Small intestine (tissue), 7 donors: ENCODE results near the gene SNRPD1. TPM values are rescaled to one million over a fixed set of nuclear protein-coding genes. Genes with fewer than 3 reads are reported as not detected.
"Not testable (repeated sequence)": the region's sequence is repeated elsewhere in the genome, so short reads cannot be mapped to it uniquely, and the experiment has no call there.

Experiments used
- DNase-seq, 2 donors: peaks; one replicate each; pipeline versions ENCODE4 v3.0.0 to v3.0.0-alpha.2; 2013
- FAIRE-seq: peaks from 2 replicates; lab custom pipeline; 2012; peaks lifted over from hg19 to GRCh38; lab: Jason Lieb, UNC
- H3K27ac ChIP-seq, 3 donors: one replicate each; pipeline ENCODE4 v1.5.1; 2013; ENCODE audit warnings: low read length in 2 of 3, mild to moderate bottlenecking in 2 of 3, control low read depth in 1 of 3, inconsistent platforms in 1 of 3, low read depth in 1 of 3, moderate library complexity in 1 of 3
- H3K27me3 ChIP-seq, 3 donors: one replicate each; pipeline ENCODE4 v1.6.1; 2013; ENCODE audit warnings: low read length in 3 of 3, inconsistent platforms in 1 of 3; ENCODE audit not compliant: control insufficient read depth in 3 of 3, insufficient read depth in 3 of 3
- H3K36me3 ChIP-seq, 3 donors: one replicate each; pipeline ENCODE4 v1.6.1; 2013; ENCODE audit warnings: low read length in 3 of 3, inconsistent platforms in 1 of 3, low read depth in 1 of 3, mild to moderate bottlenecking in 1 of 3, moderate library complexity in 1 of 3; ENCODE audit not compliant: control insufficient read depth in 3 of 3, insufficient read depth in 2 of 3
- H3K4me1 ChIP-seq, 3 donors: one replicate each; pipeline ENCODE4 v1.6.1; 2013; ENCODE audit warnings: low read length in 2 of 3, inconsistent platforms in 1 of 3, low read depth in 1 of 3, mild to moderate bottlenecking in 1 of 3, moderate library complexity in 1 of 3; ENCODE audit not compliant: control insufficient read depth in 3 of 3, insufficient read depth in 2 of 3
- H3K4me3 ChIP-seq, 3 donors: one replicate each; pipeline ENCODE4 v1.5.1; 2013; ENCODE audit warnings: low read length in 3 of 3, control low read depth in 1 of 3, inconsistent platforms in 1 of 3, low read depth in 1 of 3, mild to moderate bottlenecking in 1 of 3, moderate library complexity in 1 of 3
- H3K9me3 ChIP-seq, 2 donors: one replicate each; pipeline ENCODE4 v1.6.1; 2013; ENCODE audit warnings: low read depth in 1 of 2, low read length in 1 of 2; ENCODE audit not compliant: control insufficient read depth in 2 of 2, insufficient read depth in 1 of 2
- WGBS, 3 donors: extraction: QIAGEN DNeasy Blood & Tissue Kit; methylation state at CpG; one replicate each; pipeline ENCODE4 v1.1.7; 2013; 5-methylcytosine and 5-hydroxymethylcytosine counted together
- polyA plus RNA-seq, 4 donors: library from polyadenylated mRNA; stranded (reverse) in 3 of 4; unstranded in 1 of 4; fragments of 200-250 nt in 3 of 4; fragments of 120-200 nt in 1 of 4; gene quantifications; one replicate each; pipeline versions ENCODE4 v1.2.1 to v1.2.3, GENCODE V29; 2013
- donor health status: healthy with polysubstance abuse.
- donor health status: control.
- donor health status: control.
- donor health status: Bipolar disorder and iron deficiency.
- donor health status: healthy.

The SNRPD1 gene
- polyA plus RNA-seq, 4 donors, result 14.1 to 75.1 (median 33.0) TPM

- Histone ChIP-seq H3K4me3 (no peak overlapping the region), H3K4me1 (peaks cover 0 to 5% (median 4%) of the 10 kb centered on the region in 3 donors), H3K27ac (peak overlapping the region in 1 of 3 donors; percentile 11), H3K9me3 (no peaks in the 10 kb centered on the region), H3K27me3 (no peaks in the 10 kb centered on the region), H3K36me3 (peaks cover 0 to 14% (median 0%) of the 10 kb centered on the region in 3 donors)
- DNase-seq, result peak; percentile 37 to 66
- no peak for FAIRE-seq
- WGBS, 3 donors, result 58 to 73% (median 69%) methylated on average over 3 of the region's 3 CpGs
Measured at GRCh38 chr18:21672521-21673267, 60.6 kb downstream of the SNRPD1 start.

- WGBS, 3 donors, result 79 to 86% (median 79%) methylated on average over 8 of the region's 8 CpGs
Measured at GRCh38 chr18:21675354-21675753, 63.2 kb downstream of the SNRPD1 start.

GRCh38 chr18:21678859-21679258, 66.7 kb downstream of the SNRPD1 start:
- DNase-seq (no peak), FAIRE-seq (no peak)
- Histone ChIP-seq H3K27ac (no peak overlapping the region), H3K4me3 (no peak overlapping the region), H3K27me3 (no peaks in the 10 kb centered on the region), H3K36me3 (peaks cover 0 to 6% (median 0%) of the 10 kb centered on the region in 3 donors), H3K4me1 (peaks cover 1 to 14% (median 3%) of the 10 kb centered on the region in 3 donors), H3K9me3 (no peaks in the 10 kb centered on the region)
- 71 to 94% (median 86%) methylated on average over 1 of the region's 1 CpG for WGBS, 3 donors

More at GRCh38 chr18:21675354-21675753, 63.2 kb downstream of the SNRPD1 start:
- H3K27me3 ChIP-seq, H3K4me1 ChIP-seq, H3K4me3 ChIP-seq, DNase-seq, H3K9me3 ChIP-seq, H3K27ac ChIP-seq, FAIRE-seq: not testable (repeated sequence)
- peaks cover 0 to 13% (median 0%) of the 10 kb centered on the region in 3 donors for H3K36me3 ChIP-seq

- Histone ChIP-seq H3K4me3 (no peak overlapping the region), H3K36me3 (peaks cover 0 to 4% (median 0%) of the 10 kb centered on the region in 3 donors), H3K27me3 (no peaks in the 10 kb centered on the region), H3K9me3 (no peaks in the 10 kb centered on the region), H3K27ac (peak overlapping the region in 2 of 3 donors; percentile 20 to 88), H3K4me1 (peaks cover 1 to 14% (median 3%) of the 10 kb centered on the region in 3 donors)
- no peak for FAIRE-seq
- WGBS, 3 donors, result 46 to 76% (median 57%) methylated on average over 6 of the region's 6 CpGs
- peak; percentile 63 to 89 for DNase-seq
Measured at GRCh38 chr18:21680161-21680560, 68.0 kb downstream of the SNRPD1 start.

GRCh38 chr18:21682371-21683051, 70.4 kb downstream of the SNRPD1 start:
- DNase-seq (peak; percentile 86 to 92), FAIRE-seq (no peak)
- Histone ChIP-seq H3K27me3 (no peaks in the 10 kb centered on the region), H3K9me3 (no peaks in the 10 kb centered on the region), H3K36me3 (peaks cover 0 to 4% (median 0%) of the 10 kb centered on the region in 3 donors), H3K4me3 (peak overlapping the region in 2 of 3 donors; percentile 21 to 33), H3K27ac (peak overlapping the region; percentile 88 to 90 (median 89)), H3K4me1 (peaks cover 1 to 26% (median 3%) of the 10 kb centered on the region in 3 donors)
- 8 to 13% (median 11%) methylated on average over 11 of the region's 11 CpGs for WGBS, 3 donors

Other genes starting within 250 kb of the SNRPD1 start
- gene ESCO1, start 11.6 kb upstream of the SNRPD1 start, polyA plus RNA-seq, result 10 to 100 TPM in 3 of 4 donors, 1 to 10 TPM in 1; 9.4 to 24.4 (median 13.1) TPM
- 100 to 1,000 TPM in 1 of 4 donors, 10 to 100 TPM in 3; 27.4 to 104 (median 40.8) TPM for gene ABHD3, start 92.5 kb downstream of the SNRPD1 start, polyA plus RNA-seq
- 10 to 100 TPM in 1 of 4 donors, 1 to 10 TPM in 3; 3.1 to 23.1 (median 4.3) TPM for gene MIB1, start 128.5 kb downstream of the SNRPD1 start, polyA plus RNA-seq